CD14-positive monocyte (primary cell): Measurements from ENCODE around the gene SHCBP1L. TPM values are rescaled to one million over a fixed set of nuclear protein-coding genes. Genes with fewer than 3 reads are reported as not detected.

Experiments
- DNase-seq, 3 donors: peaks; one replicate each; pipeline ENCODE4 v3.0.0-alpha.2; 2011 to 2022
- H2AFZ ChIP-seq: 2 replicates; pipeline ENCODE4 v1.6.0; 2012; ENCODE audit warnings: mild to moderate bottlenecking, low read depth, low read length, inconsistent platforms; ENCODE audit not compliant: insufficient read depth, poor library complexity, severe bottlenecking
- H3K27ac ChIP-seq, 2 donors: 1 replicate in 1 of 2; 2 replicates in 1 of 2; pipeline ENCODE4 v1.5.1; 2012 to 2013; ENCODE audit warnings: low read length in 2 of 2, control low read depth in 1 of 2, inconsistent platforms in 1 of 2, low read depth in 1 of 2, mild to moderate bottlenecking in 1 of 2
- H3K27me3 ChIP-seq, 2 donors: one replicate each; pipeline versions ENCODE4 v1.6.0 to v1.6.1; 2011 to 2013; ENCODE audit warnings: low read length in 2 of 2; ENCODE audit not compliant: control insufficient read depth in 2 of 2, insufficient read depth in 2 of 2
- H3K36me3 ChIP-seq, 2 donors: replicated peaks in 1 of 2; 1 replicate in 1 of 2; 2 replicates in 1 of 2; pipeline versions ENCODE4 v1.5.1 to v1.6.1; 2012 to 2013; ENCODE audit warnings: low read length in 2 of 2, control low read depth in 1 of 2, inconsistent platforms in 1 of 2, mild to moderate bottlenecking in 1 of 2; ENCODE audit not compliant: insufficient read depth in 2 of 2, control insufficient read depth in 1 of 2
- H3K4me1 ChIP-seq, 2 donors: 1 replicate in 1 of 2; 2 replicates in 1 of 2; pipeline versions ENCODE4 v1.5.1 to v1.6.1; 2012 to 2013; ENCODE audit warnings: low read length in 2 of 2, control low read depth in 1 of 2, inconsistent platforms in 1 of 2, mild to moderate bottlenecking in 1 of 2, moderate library complexity in 1 of 2; ENCODE audit not compliant: insufficient read depth in 2 of 2, control insufficient read depth in 1 of 2
- H3K4me2 ChIP-seq: replicated peaks from 2 replicates; pipeline ENCODE3; 2012; ENCODE audit warnings: low read length, moderate library complexity, mild to moderate bottlenecking; ENCODE audit not compliant: poor library complexity, severe bottlenecking; ENCODE audit errors: extremely low read depth
- H3K4me3 ChIP-seq, 3 experiments: fragments of 200-600 bp in 1 of 3; sonication (generic) in 1 of 3; replicated peaks in 1 of 3; 1 replicate in 2 of 3; 2 replicates in 1 of 3; pipeline ENCODE4 v1.5.1; 2011 to 2013; ENCODE audit warnings: low read length in 3 of 3, mild to moderate bottlenecking in 3 of 3, control low read depth in 2 of 3, low read depth in 2 of 3, inconsistent platforms in 1 of 3, moderate library complexity in 1 of 3
- H3K79me2 ChIP-seq: 2 replicates; pipeline ENCODE4 v1.6.0; 2012; ENCODE audit warnings: mild to moderate bottlenecking, control low read depth, inconsistent platforms, low read length, moderate library complexity; ENCODE audit not compliant: insufficient read depth
- H3K9ac ChIP-seq: 2 replicates; pipeline ENCODE4 v1.6.0; 2017; ENCODE audit warnings: low read length, mild to moderate bottlenecking; ENCODE audit not compliant: insufficient read depth, poor library complexity, severe bottlenecking
- H3K9me3 ChIP-seq, 2 donors: replicated peaks in 1 of 2; 1 replicate in 1 of 2; 2 replicates in 1 of 2; pipeline versions ENCODE4 v1.5.1 to v1.6.1; 2012 to 2013; ENCODE audit warnings: low read length in 2 of 2, control low read depth in 1 of 2; ENCODE audit not compliant: control insufficient read depth in 1 of 2, insufficient read depth in 1 of 2
- H4K20me1 ChIP-seq: 2 replicates; pipeline ENCODE4 v1.6.0; 2012; ENCODE audit warnings: mild to moderate bottlenecking, low read length, control low read depth, moderate library complexity; ENCODE audit not compliant: insufficient read depth
- H3K27ac Mint-ChIP-seq, 7 donors: one replicate each; pipeline ENCODE4 v1.8.0; 2020; ENCODE audit warnings: mild to moderate bottlenecking in 7 of 7, mixed read lengths in 7 of 7, moderate library complexity in 6 of 7, inconsistent platforms in 2 of 7
- H3K27me3 Mint-ChIP-seq, 3 donors: one replicate each; pipeline ENCODE4 v1.8.0; 2021 to 2022; ENCODE audit warnings: low read depth in 3 of 3, mild to moderate bottlenecking in 3 of 3, mixed read lengths in 3 of 3, moderate library complexity in 3 of 3, inconsistent platforms in 1 of 3
- H3K36me3 Mint-ChIP-seq, 2 donors: one replicate each; pipeline ENCODE4 v1.8.0; 2020; ENCODE audit warnings: mixed read lengths in 2 of 2, inconsistent platforms in 1 of 2, mild to moderate bottlenecking in 1 of 2
- H3K4me1 Mint-ChIP-seq: one replicate; pipeline ENCODE4 v1.8.0; 2020; ENCODE audit warnings: mild to moderate bottlenecking, mixed read lengths
- H3K4me3 Mint-ChIP-seq, 2 donors: one replicate each; pipeline ENCODE4 v1.8.0; 2020; ENCODE audit warnings: mild to moderate bottlenecking in 2 of 2, mixed read lengths in 2 of 2, moderate library complexity in 1 of 2
- H3K9me3 Mint-ChIP-seq, 7 donors: one replicate each; pipeline ENCODE4 v1.8.0; 2020 to 2022; ENCODE audit warnings: mixed read lengths in 7 of 7, mild to moderate bottlenecking in 6 of 7, moderate library complexity in 6 of 7, inconsistent platforms in 2 of 7
- WGBS: methylation state at CpG from one replicate; pipeline ENCODE4 v1.1.5; 2013; ENCODE audit warnings: missing lambda C conversion rate; ENCODE audit not compliant: insufficient coverage; 5-methylcytosine and 5-hydroxymethylcytosine counted together
- intact Hi-C, 2 donors: fragments of 100-400 bp; cut with micrococcal nuclease; formaldehyde crosslinking; loops; one replicate each; pipeline versions ENCODE4 v1.15.0 to v1.15.1; 2023
- polyA plus RNA-seq, 3 donors: library from polyadenylated mRNA; depleted of rRNA in 1 of 3; unstranded in 2 of 3; stranded (reverse) in 1 of 3; fragments of 300-500 nt in 2 of 3; fragments of >200 nt in 1 of 3; fragmentation: Illumina TruSeq in 2 of 3; gene quantifications; 1 replicate in 2 of 3; 2 replicates in 1 of 3; pipeline ENCODE4 v1.2.3, GENCODE V29; 2012 to 2021
- TF ChIP-seq, protein P1 (sequence below): fragments of 200-600 bp; IDR thresholded peaks from one replicate; pipeline ENCODE4 v1.8.0; 2022; ENCODE audit warnings: antibody characterized with exemption, mild to moderate bottlenecking

The SHCBP1L gene
- polyA plus RNA-seq, 3 donors, result not detected

DNA sequence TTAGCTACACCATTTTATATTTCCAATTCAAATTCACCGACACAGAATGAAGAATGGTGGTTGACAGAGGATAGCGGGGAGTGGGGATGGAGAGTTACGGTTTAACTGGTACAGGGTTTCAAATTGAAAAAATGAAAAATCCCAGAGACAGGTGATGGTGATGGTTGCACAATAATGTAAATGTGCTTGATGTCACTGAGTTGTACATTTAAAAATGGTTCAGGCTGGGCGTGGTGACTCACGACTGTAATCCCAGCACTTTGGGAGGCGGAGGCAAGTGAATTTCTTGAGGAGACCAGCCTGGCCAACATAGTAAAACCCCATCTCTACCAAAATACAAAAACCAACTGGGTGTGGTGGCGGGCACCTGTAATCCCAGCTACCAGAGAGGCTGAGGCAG lies 31.2 kb upstream of the SHCBP1L start:
- Histone ChIP-seq H3K27me3 (no peaks in the 10 kb centered on the region), H4K20me1 (no peaks in the 10 kb centered on the region), H2AFZ (no peak overlapping the region), H3K36me3 (no peaks in the 10 kb centered on the region), H3K27ac (no peak overlapping the region), H3K79me2 (no peaks in the 10 kb centered on the region), H3K9ac (no peak overlapping the region), H3K4me3 (no peak overlapping the region), H3K4me1 (no peaks in the 10 kb centered on the region), H3K9me3 (no peaks in the 10 kb centered on the region), H3K4me2 (no peak overlapping the region)
- WGBS, result 100% methylated on average over 2 of the region's 7 CpGs
- TF ChIP-seq, protein P1, sequence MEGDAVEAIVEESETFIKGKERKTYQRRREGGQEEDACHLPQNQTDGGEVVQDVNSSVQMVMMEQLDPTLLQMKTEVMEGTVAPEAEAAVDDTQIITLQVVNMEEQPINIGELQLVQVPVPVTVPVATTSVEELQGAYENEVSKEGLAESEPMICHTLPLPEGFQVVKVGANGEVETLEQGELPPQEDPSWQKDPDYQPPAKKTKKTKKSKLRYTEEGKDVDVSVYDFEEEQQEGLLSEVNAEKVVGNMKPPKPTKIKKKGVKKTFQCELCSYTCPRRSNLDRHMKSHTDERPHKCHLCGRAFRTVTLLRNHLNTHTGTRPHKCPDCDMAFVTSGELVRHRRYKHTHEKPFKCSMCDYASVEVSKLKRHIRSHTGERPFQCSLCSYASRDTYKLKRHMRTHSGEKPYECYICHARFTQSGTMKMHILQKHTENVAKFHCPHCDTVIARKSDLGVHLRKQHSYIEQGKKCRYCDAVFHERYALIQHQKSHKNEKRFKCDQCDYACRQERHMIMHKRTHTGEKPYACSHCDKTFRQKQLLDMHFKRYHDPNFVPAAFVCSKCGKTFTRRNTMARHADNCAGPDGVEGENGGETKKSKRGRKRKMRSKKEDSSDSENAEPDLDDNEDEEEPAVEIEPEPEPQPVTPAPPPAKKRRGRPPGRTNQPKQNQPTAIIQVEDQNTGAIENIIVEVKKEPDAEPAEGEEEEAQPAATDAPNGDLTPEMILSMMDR, result no peak
- Mint-ChIP-seq H3K36me3 (no peaks in the 10 kb centered on the region), H3K4me3 (no peak overlapping the region), H3K27me3 (peaks cover 0 to 7% (median 1%) of the 10 kb centered on the region in 3 donors), H3K27ac (no peak overlapping the region), H3K9me3 (peaks cover 0 to 9% (median 6%) of the 10 kb centered on the region in 7 donors), H3K4me1 (no peaks in the 10 kb centered on the region)
- DNase-seq, result no peak
- intact Hi-C loops, result no loop called here

DNA sequence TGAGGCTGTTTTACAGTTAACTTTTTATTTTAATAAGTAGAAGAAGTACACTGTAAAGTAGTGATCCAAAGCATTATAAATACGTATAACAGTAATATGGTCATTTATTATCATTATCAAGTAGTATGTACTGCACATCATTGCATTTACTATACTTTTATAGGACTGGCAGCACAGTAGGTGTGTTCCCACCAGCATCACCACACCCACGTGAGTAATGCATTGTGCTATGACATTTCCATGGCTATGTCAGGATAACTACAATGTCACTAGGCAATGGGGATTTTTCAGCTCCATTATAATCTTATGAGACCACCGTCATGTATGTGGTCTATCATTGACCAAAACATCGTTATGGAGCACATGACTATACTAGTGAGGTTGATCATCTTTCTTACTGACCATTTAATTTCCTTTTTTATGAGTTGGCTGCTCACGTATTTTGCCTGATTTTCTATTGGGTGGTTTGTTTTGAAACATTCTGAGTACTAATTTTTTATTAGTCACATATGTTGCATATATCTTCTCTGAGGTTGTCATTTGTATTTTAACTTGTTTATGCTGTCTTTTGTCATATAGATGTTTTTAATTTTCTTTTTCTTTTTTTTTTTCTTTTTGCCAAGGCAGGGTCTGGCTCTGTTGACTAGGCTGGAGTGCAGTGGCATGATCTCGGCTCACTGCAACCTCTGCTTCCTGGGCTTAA lies 25.3 kb upstream of the SHCBP1L start:
- Histone ChIP-seq H2AFZ (no peak overlapping the region), H3K27me3 (no peaks in the 10 kb centered on the region), H4K20me1 (no peaks in the 10 kb centered on the region), H3K4me1 (no peaks in the 10 kb centered on the region), H3K9me3 (no peaks in the 10 kb centered on the region), H3K27ac (no peak overlapping the region), H3K36me3 (no peaks in the 10 kb centered on the region), H3K9ac (no peak overlapping the region), H3K4me3 (no peak overlapping the region), H3K79me2 (no peaks in the 10 kb centered on the region), H3K4me2 (no peak overlapping the region)
- Mint-ChIP-seq H3K9me3 (peaks cover 0 to 7% (median 4%) of the 10 kb centered on the region in 7 donors), H3K4me3 (no peak overlapping the region), H3K27ac (no peak overlapping the region), H3K36me3 (no peaks in the 10 kb centered on the region), H3K4me1 (no peaks in the 10 kb centered on the region), H3K27me3 (peaks cover 0 to 2% (median 0%) of the 10 kb centered on the region in 3 donors)
- WGBS, result 100% methylated on average over 1 of the region's 6 CpGs
- TF ChIP-seq, protein P1, result no peak
- no peak for DNase-seq
- intact Hi-C loops, result no loop called here
